SU-DHL-6 (cell line): ENCODE data around the gene XRCC4.

Experiments used
- EZH2phosphoT487 ChIP-seq: fragments of 200-600 bp; sonication (generic), shearing (Covaris generic); conservative IDR thresholded peaks from 2 replicates; pipeline ENCODE4 v1.6.1; 2018; ENCODE audit warnings: mild to moderate bottlenecking, antibody characterized with exemption, low read length, moderate library complexity, mixed read lengths
- TF ChIP-seq, protein P1 (sequence below): fragments of 200-600 bp; sonication (generic); IDR thresholded peaks from one replicate; pipeline ENCODE4 v1.5.1; 2017; ENCODE audit warnings: antibody characterized with exemption, mild to moderate bottlenecking, low read length, moderate library complexity; ENCODE audit not compliant: insufficient read depth, poor library complexity, severe bottlenecking

DNA sequence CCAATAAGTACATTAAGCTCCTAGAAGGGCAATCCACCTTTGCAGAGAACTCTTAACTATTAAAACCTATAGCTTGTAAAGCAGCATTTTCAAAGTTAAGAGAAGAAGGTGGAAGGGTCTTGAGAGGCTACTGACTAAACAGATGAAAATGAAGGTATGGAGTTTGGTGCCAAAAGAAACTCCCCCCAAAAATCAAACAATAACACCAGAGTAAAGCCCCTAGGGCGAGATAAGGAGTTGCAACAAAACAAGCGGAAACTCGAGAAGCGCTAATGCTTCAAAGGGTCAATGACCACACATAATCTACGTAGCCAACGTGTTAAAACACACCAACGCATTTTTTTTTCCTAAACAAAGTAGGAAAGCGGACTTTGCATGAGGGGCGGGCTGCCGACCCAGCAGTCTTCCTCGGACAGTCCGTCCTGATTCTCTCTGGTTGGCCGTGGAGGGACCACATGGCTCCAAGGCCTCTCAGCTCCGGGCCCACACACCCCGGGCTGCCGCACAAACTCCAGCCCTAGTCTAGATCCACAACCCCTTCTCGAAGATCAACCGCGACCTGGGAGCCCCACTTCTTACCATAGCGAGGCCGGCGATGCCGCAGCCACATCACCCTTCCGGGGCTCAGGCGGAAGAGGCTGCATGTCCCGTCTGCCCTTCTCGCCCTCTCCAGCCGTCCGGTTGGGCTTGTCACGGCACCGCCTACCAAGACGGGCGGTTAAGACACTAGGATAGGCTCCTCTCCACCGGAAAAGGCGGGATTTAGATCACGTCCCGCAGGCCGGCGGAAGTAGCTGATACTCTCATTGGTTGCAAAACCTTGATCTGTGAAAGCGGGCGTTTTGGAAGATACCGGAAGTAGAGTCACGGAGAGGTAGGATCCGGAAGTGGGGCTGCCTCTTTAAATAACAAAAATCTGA lies at the start of gene XRCC4, which contains the start of gene TMEM167A:
- TF ChIP-seq, protein P1, sequence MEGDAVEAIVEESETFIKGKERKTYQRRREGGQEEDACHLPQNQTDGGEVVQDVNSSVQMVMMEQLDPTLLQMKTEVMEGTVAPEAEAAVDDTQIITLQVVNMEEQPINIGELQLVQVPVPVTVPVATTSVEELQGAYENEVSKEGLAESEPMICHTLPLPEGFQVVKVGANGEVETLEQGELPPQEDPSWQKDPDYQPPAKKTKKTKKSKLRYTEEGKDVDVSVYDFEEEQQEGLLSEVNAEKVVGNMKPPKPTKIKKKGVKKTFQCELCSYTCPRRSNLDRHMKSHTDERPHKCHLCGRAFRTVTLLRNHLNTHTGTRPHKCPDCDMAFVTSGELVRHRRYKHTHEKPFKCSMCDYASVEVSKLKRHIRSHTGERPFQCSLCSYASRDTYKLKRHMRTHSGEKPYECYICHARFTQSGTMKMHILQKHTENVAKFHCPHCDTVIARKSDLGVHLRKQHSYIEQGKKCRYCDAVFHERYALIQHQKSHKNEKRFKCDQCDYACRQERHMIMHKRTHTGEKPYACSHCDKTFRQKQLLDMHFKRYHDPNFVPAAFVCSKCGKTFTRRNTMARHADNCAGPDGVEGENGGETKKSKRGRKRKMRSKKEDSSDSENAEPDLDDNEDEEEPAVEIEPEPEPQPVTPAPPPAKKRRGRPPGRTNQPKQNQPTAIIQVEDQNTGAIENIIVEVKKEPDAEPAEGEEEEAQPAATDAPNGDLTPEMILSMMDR: no peak
- TF ChIP-seq EZH2phosphoT487: no peak
